Activated CD4-positive, alpha-beta T cell treated with anti-CD3 and anti-CD28 coated beads for 36 hours (primary cell): ENCODE data around the gene FBXO48. TPM values are rescaled to one million over a fixed set of nuclear protein-coding genes. Genes with fewer than 3 reads are reported as not detected.

Source experiments
- ATAC-seq: fragments of 200-7000 bp; cut with Tn5 transposase; one replicate; pipeline ENCODE4 v1.10.0; 2021; ENCODE audit warnings: mild to moderate bottlenecking, moderate library complexity
- CTCF ChIA-PET: fragments of 350-600 bp; sonication (Branson Sonifier 250); formaldehyde crosslinking; loops from one replicate; lab custom pipeline; 2021; ENCODE audit warnings: antibody characterized with exemption; lab: Charles Lee
- POLR2A ChIA-PET: fragments of 350-600 bp; sonication (Branson Sonifier 250); formaldehyde crosslinking; loops from one replicate; lab custom pipeline; 2021; ENCODE audit warnings: antibody characterized with exemption, inconsistent platforms; lab: Charles Lee
- DNase-seq: peaks from one replicate; pipeline ENCODE4 v3.0.0-alpha.2; 2020
- H3K27ac Mint-ChIP-seq: one replicate; pipeline ENCODE4 v1.8.0; 2021; ENCODE audit warnings: mixed read lengths
- H3K27me3 Mint-ChIP-seq: one replicate; pipeline ENCODE4 v1.8.0; 2021; ENCODE audit warnings: mixed read lengths
- H3K36me3 Mint-ChIP-seq: one replicate; pipeline ENCODE4 v1.8.0; 2021; ENCODE audit warnings: low read depth, mixed read lengths
- H3K4me1 Mint-ChIP-seq: one replicate; pipeline ENCODE4 v1.8.0; 2021; ENCODE audit warnings: mixed read lengths
- H3K4me3 Mint-ChIP-seq: one replicate; pipeline ENCODE4 v1.8.0; 2021; ENCODE audit warnings: mild to moderate bottlenecking, moderate library complexity, mixed read lengths
- H3K9me3 Mint-ChIP-seq: one replicate; pipeline ENCODE4 v1.8.0; 2021; ENCODE audit warnings: low read depth, mixed read lengths
- intact Hi-C, 2 experiments: fragments of 100-400 bp; cut with DNase I in 1 of 2; cut with micrococcal nuclease in 1 of 2; formaldehyde crosslinking; loops; one replicate each; pipeline versions ENCODE4 v1.14.2 to v1.15.1; 2022 to 2024; cut with DNase I, micrococcal nuclease
- total RNA-seq, 2 experiments: library from RNA; stranded (reverse); gene quantifications; one replicate each; pipeline ENCODE4 v1.2.3, GENCODE V29; 2021

Gene FBXO48
- total RNA-seq: 1 to 10 TPM; 2.0 to 2.4 TPM

DNA sequence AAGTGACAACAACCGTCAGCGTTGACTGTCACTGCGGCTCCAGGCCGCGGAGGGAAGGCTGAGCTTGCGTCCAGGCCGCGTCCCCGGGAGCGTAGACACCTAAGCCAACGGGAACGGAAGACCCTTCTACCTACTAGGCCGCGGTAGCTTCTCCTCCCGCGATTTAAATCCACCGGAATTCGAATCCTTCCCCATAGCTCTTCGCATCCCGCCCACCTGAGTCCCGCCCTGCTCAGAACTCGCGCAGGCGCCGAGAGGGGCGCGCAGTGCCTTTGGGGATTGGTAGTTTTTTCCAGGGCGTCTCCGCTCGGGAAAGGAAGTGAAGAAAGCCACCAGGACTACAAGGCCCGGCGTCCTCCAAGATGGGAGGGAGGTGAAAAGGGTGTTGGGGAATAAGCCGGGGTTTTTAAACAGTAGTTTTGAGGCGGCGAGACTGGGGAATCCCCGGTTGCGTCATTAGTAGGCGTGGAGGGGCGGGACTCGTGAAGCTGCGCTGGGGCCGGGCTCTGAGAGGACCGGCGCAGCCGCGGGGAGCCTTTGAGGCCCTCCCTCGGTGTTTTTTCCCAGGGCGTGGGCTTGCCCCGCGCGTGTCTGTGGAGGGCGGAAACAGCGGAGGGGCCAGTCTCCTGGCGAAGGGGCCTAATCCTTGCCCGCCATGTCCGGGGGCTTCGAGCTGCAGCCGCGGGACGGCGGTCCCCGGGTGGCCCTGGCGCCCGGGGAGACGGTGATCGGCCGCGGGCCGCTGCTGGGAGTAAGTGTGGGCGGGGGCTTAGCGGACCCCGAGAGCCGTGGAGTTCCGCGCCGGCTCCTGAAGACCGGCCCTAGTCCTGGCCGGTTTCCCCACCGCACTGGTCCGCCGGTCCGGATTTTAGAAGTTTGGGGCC lies at the start of gene FBXO48, which contains the start of gene APLF:
FBXO48 (minus strand) TSS at position 218 of the 884 bp plus-strand sequence. CDS start 2,149 bp downstream, outside the sequence.
APLF (plus strand) TSS at position 509 of the 884 bp plus-strand sequence; CDS start at position 656, 147 bp downstream.
- no peaks in the 10 kb centered on the region for H3K36me3 Mint-ChIP-seq
- H3K4me3 Mint-ChIP-seq: peak within 1 kb of the TSS; percentile 93
- no peaks in the 10 kb centered on the region for H3K9me3 Mint-ChIP-seq
- CTCF ChIA-PET: interaction anchor here (0.5 to 5.6 kb wide), 13 partner anchors 20 to 458 kb away, joined by 3 to 51 read pairs (median 4); partner anchors contain the start of gene ARHGAP25
- H3K4me1 Mint-ChIP-seq: peaks cover 45% of the 10 kb centered on the region
- ATAC-seq (peak; percentile 93), DNase-seq (peak; percentile 99)
- POLR2A ChIA-PET: interaction anchor here (0.9 to 1.3 kb wide), 2 partner anchors 250 to 405 kb away, joined by 5 read pairs; partner anchors contain the start of gene C1D
- intact Hi-C loops: loop anchor here (1.0 to 10.0 kb wide), 19 partner anchors 47 to 1723 kb away; partner anchors contain the start of genes AAK1 (in 1 of the 2), ARHGAP25 (in 1 of the 2), C2orf42 (in 1 of the 2) and ETAA1 (in 1 of the 2)
- H3K27ac Mint-ChIP-seq: peak within 1 kb of the TSS; percentile 93
- no peaks in the 10 kb centered on the region for H3K27me3 Mint-ChIP-seq

- intact Hi-C loops: loop anchor here in 1 of 2 experiments (10.0 kb wide), 1 partner anchor 52 kb away; the partner anchor contains the start of genes APLF and FBXO48
- POLR2A ChIA-PET: no interaction called here
- Mint-ChIP-seq H3K36me3 (no peaks in the 10 kb centered on the region), H3K4me3 (no peak overlapping the region), H3K27ac (no peak overlapping the region), H3K27me3 (no peaks in the 10 kb centered on the region), H3K4me1 (peaks cover 7% of the 10 kb centered on the region), H3K9me3 (no peaks in the 10 kb centered on the region)
- CTCF ChIA-PET: interaction anchor here (0.5 to 1.7 kb wide), 6 partner anchors 10 to 193 kb away, joined by 3 to 10 read pairs (median 4); no protein-coding TSS in a partner anchor
- DNase-seq (no peak), ATAC-seq (peak; percentile 52)
Measured at GRCh38 chr2:68516051-68516955, 49.2 kb upstream of the FBXO48 start.

DNA sequence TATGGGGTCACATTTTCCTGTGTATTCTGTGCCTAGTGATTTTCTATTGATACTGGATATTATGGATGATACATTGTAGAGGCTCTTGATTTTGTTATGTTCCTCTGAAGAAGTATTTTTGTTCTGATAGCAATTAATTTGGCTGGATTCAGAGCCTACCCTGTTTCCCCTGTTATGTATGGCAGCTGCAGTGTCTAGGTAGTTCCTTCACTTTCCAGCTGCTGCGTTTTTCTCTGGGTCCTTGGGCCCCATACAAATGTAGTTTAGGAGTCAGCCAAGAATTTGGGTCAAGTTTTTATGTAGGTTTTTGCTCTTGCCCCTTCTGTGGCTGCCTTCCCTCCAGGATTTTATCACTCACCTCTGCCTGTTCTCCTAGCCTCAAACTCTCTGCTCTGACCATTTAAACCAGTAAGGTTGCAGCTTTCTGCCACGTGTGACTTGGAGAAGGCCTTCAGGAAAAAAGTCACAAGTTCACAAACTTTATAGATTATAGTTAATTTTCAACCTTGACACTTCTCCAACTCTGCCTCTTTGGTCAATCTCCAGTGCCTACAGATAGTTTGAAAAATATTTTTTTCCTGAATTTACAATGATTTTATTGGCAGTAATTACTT lies 47.3 kb upstream of the FBXO48 start:
- intact Hi-C loops: loop anchor here in 1 of 2 experiments (10.0 kb wide), 1 partner anchor 50 kb away; the partner anchor contains the start of genes APLF and FBXO48
- Mint-ChIP-seq H3K27me3 (no peaks in the 10 kb centered on the region), H3K27ac (no peak overlapping the region), H3K4me3 (no peak overlapping the region), H3K4me1 (no peaks in the 10 kb centered on the region), H3K9me3 (no peaks in the 10 kb centered on the region), H3K36me3 (no peaks in the 10 kb centered on the region)
- CTCF ChIA-PET: interaction anchor here (1.0 kb wide), 1 partner anchor 27 kb away, joined by 3 read pairs; no protein-coding TSS in a partner anchor
- ATAC-seq (no peak), DNase-seq (no peak)
- POLR2A ChIA-PET: no interaction called here

GRCh38 chr2:68512966-68513365 lies 45.9 kb upstream of the FBXO48 start:
- intact Hi-C loops: loop anchor here in 1 of 2 experiments (2.0 to 10.0 kb wide), 2 partner anchors 24 to 48 kb away; partner anchors contain the start of genes APLF and FBXO48
- Mint-ChIP-seq H3K27me3 (no peaks in the 10 kb centered on the region), H3K4me3 (no peak overlapping the region), H3K9me3 (peaks cover 3% of the 10 kb centered on the region), H3K36me3 (peaks cover 7% of the 10 kb centered on the region), H3K4me1 (no peaks in the 10 kb centered on the region), H3K27ac (no peak overlapping the region)
- DNase-seq (no peak), ATAC-seq (no peak)
- POLR2A ChIA-PET: no interaction called here
- CTCF ChIA-PET: no interaction called here

GRCh38 chr2:68512326-68512725 lies 45.2 kb upstream of the FBXO48 start:
- no peak overlapping the region for H3K27ac Mint-ChIP-seq
- H3K4me1 Mint-ChIP-seq: no peaks in the 10 kb centered on the region
- no peak overlapping the region for H3K4me3 Mint-ChIP-seq
- CTCF ChIA-PET: no interaction called here
- intact Hi-C loops: loop anchor here in 1 of 2 experiments (2.0 to 10.0 kb wide), 2 partner anchors 24 to 48 kb away; partner anchors contain the start of genes APLF and FBXO48
- POLR2A ChIA-PET: no interaction called here
- ATAC-seq (no peak), DNase-seq (no peak)
- H3K36me3 Mint-ChIP-seq: peaks cover 7% of the 10 kb centered on the region
- peaks cover 4% of the 10 kb centered on the region for H3K9me3 Mint-ChIP-seq
- H3K27me3 Mint-ChIP-seq: no peaks in the 10 kb centered on the region

DNA sequence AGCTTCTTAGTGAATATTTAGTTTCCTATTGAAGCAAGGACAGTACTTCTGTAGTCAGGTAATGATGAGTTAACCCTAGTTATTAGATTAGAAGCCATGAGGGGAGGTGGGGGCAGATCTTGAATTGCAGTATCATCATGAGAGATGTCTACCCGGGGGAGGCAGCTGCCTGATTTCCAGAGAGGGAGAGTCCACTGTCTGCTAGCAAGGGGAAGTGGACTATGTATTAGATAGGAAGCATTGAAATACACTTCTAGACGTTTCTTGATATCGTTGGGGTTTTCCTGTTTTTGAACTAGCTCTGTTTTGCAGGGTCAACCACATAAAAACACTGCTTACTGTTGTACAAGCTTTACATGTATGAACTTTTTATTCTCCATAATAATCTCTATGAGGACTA lies 39.1 kb upstream of the FBXO48 start:
- Mint-ChIP-seq H3K27ac (no peak overlapping the region), H3K4me3 (no peak overlapping the region), H3K36me3 (peaks cover 9% of the 10 kb centered on the region), H3K9me3 (peaks cover 4% of the 10 kb centered on the region), H3K4me1 (peaks cover 11% of the 10 kb centered on the region), H3K27me3 (no peaks in the 10 kb centered on the region)
- POLR2A ChIA-PET: no interaction called here
- CTCF ChIA-PET: interaction anchor here (1.3 to 3.1 kb wide), 4 partner anchors 9 to 89 kb away, joined by 3 to 10 read pairs (median 4); no protein-coding TSS in a partner anchor
- intact Hi-C loops: no loop called here
- DNase-seq: no peak
- no peak for ATAC-seq

DNA sequence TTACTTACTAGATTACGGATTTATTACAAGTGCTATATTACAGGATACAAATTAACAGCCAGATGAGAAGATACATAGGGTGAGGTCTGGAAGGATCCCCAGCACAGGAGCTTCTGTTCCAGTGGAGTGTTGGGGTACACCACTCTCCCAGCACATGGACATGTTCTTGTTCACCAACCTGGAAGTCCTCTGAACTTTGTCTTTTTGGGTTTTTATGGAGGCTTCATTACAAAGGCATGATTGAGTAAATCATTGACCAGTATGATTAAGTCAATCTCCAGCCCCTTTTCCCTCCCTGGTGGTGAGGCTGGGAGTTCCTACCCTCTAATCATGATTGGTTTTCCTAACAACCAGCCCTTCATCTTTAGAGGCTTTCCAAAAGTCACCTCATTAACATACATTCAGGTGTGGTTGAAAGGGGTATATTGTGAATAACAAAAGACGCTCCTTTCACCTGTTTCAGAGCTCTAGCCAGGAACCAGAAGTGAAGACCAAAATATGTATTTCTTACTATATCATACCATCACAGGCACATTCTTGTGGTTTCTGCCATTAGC lies 38.6 kb upstream of the FBXO48 start:
- H3K36me3 Mint-ChIP-seq: peaks cover 9% of the 10 kb centered on the region
- no peak overlapping the region for H3K27ac Mint-ChIP-seq
- peaks cover 11% of the 10 kb centered on the region for H3K4me1 Mint-ChIP-seq
- CTCF ChIA-PET: interaction anchor here (1.3 to 3.1 kb wide), 4 partner anchors 10 to 89 kb away, joined by 3 to 10 read pairs (median 4); no protein-coding TSS in a partner anchor
- H3K27me3 Mint-ChIP-seq: no peaks in the 10 kb centered on the region
- peaks cover 4% of the 10 kb centered on the region for H3K9me3 Mint-ChIP-seq
- H3K4me3 Mint-ChIP-seq: no peak overlapping the region
- intact Hi-C loops: no loop called here
- ATAC-seq (no peak), DNase-seq (no peak)
- POLR2A ChIA-PET: no interaction called here

- peaks cover 6% of the 10 kb centered on the region for H3K9me3 Mint-ChIP-seq
- H3K4me1 Mint-ChIP-seq: peaks cover 11% of the 10 kb centered on the region
- peaks cover 4% of the 10 kb centered on the region for H3K36me3 Mint-ChIP-seq
- no peak for DNase-seq
- H3K4me3 Mint-ChIP-seq: no peak overlapping the region
- H3K27ac Mint-ChIP-seq: no peak overlapping the region
- no peak for ATAC-seq
- ChIA-PET POLR2A (no interaction called here), CTCF (interaction anchor here (1.1 to 1.4 kb wide), 3 partner anchors 38 to 423 kb away, joined by 3 to 5 read pairs (median 3); no protein-coding TSS in a partner anchor)
- intact Hi-C loops: no loop called here
- H3K27me3 Mint-ChIP-seq: no peaks in the 10 kb centered on the region
Measured at GRCh38 chr2:68501768-68502167, 34.7 kb upstream of the FBXO48 start.

- Mint-ChIP-seq H3K36me3 (peaks cover 6% of the 10 kb centered on the region), H3K27ac (no peak overlapping the region), H3K27me3 (no peaks in the 10 kb centered on the region), H3K4me1 (peaks cover under 1% of the 10 kb centered on the region), H3K9me3 (peaks cover 10% of the 10 kb centered on the region), H3K4me3 (no peak overlapping the region)
- DNase-seq (no peak), ATAC-seq (no peak)
- intact Hi-C loops: no loop called here
- ChIA-PET CTCF (interaction anchor here (0.6 to 1.3 kb wide), 2 partner anchors 93 to 530 kb away, joined by 3 read pairs; no protein-coding TSS in a partner anchor), POLR2A (no interaction called here)
Measured at GRCh38 chr2:68500649-68501048, 33.6 kb upstream of the FBXO48 start.

- ChIA-PET CTCF (interaction anchor here (0.6 to 2.8 kb wide), 4 partner anchors 12 to 171 kb away, joined by 3 to 12 read pairs (median 3); no protein-coding TSS in a partner anchor), POLR2A (no interaction called here)
- Mint-ChIP-seq H3K4me3 (no peak overlapping the region), H3K27me3 (no peaks in the 10 kb centered on the region), H3K36me3 (peaks cover 11% of the 10 kb centered on the region), H3K27ac (no peak overlapping the region), H3K9me3 (peaks cover 10% of the 10 kb centered on the region), H3K4me1 (no peaks in the 10 kb centered on the region)
- intact Hi-C loops: no loop called here
- DNase-seq (no peak), ATAC-seq (no peak)
Measured at GRCh38 chr2:68499133-68499532, 32.0 kb upstream of the FBXO48 start.
